Epidermal melanocyte (primary cell): ENCODE data around the gene TCIRG1.

ENCODE experiments used
- DNase-seq: peaks from one replicate; pipeline ENCODE4 v3.0.0; 2011; ENCODE audit warnings: low spot score; ENCODE audit not compliant: insufficient read length

Gene TCIRG1

DNA sequence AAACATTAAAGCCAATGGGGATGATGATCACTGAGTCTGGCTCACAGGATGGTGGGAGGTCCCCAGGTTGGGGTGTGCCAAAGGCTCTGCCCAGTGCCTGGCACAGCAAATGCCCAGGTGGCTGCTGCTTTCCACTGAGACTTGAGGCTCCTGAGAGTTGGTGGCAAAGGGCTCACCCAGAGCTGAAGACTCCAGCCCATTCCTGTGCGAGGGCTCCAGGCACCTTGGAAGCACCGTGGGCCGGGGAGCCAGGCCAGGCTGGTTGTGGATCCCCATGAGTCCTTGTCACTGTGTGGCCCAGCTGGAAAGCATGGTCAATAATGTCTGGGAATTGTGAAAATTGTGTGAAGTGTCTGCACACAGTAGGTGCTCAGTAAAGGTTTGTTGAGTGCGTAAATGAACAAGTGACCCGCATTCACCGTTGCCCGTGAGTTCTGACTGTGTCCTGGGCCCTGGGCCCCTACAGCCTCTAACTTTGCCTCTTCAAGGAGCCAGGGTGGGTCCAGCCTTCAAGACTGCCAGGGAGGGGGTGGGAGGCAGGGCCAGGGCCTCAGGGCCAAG, 32.1 kb upstream of the TCIRG1 start:
- no peak for DNase-seq

DNA sequence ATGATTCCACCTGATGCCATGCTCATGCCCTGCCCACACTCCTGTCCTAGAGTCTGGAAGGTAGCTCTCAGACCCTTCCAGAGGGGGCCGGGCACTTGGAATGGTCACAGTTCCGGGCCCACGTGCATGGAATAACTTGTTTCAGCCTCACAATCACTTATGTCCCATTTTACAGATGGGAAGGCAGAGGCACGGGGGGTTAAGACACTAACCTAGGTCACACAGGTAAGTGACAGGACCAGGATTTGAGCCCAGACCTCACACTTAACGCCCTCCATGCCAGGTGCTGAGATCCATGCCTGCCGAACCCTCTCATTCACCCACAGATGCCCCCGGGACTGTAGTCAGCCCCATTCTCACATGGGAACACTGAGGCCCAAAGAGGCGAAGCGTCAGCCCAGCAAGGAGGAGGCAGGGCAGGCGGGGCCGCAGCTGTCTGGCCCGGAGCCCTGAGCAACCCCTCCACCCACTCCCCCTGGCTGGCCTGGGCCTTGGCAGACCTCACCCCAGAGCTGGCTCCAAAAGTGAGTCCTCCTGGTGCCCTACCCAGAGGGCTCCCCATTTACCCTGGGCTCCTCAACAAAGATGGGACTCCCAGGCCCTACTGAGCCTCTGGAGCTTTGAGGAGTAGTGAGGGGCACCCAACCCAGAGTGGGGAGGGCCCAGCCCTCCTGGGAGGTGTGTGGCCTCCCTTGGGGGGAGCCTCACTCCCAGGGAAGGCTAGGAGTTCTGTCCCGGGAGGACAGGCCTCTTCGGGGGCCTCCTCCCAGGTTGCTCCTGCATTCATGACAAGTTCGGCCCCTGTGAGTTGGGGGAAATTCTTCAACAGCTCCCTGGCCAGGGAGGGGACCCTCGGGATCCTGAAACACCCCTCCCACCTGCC, 31.1 kb upstream of the TCIRG1 start:
- DNase-seq = no peak

- DNase-seq = no peak
These were observed 30.2 kb upstream of the TCIRG1 start for GRCh38 chr11:68008381-68009337.

DNA sequence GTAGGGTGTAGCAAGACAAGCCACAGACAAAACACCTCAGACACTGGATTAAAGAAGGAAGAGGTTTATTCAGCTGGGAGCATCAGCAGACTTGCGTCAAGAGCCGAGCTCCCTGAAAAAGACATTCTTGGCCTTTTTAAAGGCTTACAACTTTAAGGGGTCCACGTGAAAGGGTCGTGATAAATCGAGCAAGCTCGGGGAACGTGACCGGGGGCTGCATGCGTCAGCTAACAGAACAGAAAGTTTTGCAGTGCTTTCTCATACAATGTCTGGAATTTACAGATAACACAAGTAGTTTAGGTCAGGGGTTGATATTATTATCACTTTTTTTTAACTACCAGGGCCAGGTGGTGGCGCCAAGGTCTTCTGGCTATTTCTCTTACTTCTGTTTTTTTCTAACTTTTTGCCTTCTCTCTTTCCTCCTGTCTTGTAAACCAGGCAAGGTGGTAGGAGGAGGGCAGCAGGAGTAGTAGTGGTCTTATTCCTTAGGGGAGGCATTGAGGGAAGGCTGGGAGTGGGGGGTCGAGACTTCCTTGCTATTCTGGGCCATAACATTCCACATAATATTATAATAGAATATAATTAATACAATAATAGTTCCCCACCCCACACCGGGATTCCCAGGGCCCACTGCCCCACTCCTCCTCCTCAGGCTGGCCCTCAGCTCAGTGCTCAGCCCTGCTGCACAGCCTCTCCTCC, 29.3 kb upstream of the TCIRG1 start:
- DNase-seq = no peak

DNA sequence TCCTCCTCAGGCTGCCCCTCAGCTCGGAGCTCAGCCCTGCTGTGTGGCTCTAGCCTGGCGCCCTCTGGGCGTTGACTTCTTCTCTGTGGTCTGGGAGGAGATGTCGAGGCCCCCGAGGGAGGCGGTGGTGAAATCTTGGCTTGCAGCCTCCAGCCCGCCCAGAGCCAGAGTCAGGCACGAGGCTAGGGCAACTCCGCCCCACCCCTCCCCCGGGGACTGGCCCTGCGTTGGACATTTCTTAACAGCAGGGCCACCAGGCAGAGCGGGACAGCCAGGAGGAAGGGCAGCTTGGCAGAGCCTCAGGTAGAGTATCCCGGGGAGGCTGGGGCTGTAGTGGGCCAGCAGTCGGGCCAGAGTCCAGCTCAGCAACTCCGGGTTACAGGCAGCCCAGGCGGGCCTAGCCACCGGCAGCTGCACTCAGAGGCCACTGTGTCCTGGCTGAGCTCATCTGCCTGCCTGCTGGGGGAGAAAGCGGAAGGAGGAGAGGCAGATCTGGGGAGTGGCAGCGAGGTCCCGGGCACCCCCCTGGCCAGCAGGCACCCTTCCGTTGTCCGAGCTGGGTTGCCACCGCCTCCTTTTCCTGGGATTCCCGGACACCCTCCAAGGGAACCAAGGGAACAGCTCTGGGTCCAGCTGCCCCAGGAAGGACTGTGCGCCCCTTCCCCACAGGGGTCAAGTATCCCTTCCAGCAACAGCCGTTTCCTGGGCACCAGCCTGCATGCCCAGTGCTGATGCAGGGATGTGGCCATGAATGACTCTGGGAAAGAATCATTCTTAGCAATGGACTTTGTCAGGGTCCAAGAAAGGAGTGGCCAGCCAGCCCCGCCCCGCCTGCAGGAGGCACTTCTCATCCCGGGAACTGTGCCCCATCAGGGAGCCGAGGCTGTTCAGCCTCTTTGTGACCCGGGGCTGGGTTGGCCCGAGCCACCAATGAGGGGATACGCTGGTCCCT, 28.5 kb upstream of the TCIRG1 start, which contains the start of gene ALDH3B1:
TSS of gene ALDH3B1 (plus strand) at position 238 of the 952 bp plus-strand sequence. CDS start 4,971 bp downstream, outside the sequence.
- DNase-seq = peak; percentile 77

GRCh38 chr11:68011051-68011943, 27.5 kb upstream of the TCIRG1 start:
- DNase-seq = no peak

- no peak for DNase-seq
These were observed 26.6 kb upstream of the TCIRG1 start for GRCh38 chr11:68012044-68012842.

- DNase-seq = peak; percentile 75
These were observed 25.8 kb upstream of the TCIRG1 start for GRCh38 chr11:68012843-68013610.

DNA sequence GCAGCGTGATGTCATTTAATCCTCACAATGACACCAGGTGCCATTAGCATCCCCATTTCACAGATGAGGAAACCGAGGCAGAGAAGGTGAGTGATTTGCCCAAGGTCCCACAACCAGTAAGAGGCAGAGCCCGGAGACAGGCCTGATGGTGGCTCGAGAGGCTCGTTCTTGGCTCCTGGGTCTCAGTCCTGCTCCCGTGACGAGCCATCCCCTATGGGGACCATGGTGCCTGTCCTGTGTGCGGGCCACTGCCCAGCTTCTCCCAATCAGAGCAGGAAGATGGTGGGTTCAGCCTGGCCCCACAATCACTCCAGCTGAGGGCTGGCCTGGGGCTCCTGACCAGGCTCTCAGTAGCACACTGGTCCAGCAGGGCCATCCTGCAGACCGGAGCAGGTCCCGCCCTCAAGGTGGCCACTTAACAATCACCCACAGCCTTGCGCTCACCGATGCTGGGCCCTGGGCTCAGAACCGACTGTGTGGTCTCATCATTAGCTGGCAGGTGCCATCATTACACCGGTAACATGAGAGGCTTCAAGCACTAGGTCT, 25.1 kb upstream of the TCIRG1 start:
- DNase-seq = no peak

GRCh38 chr11:68014157-68014946, 24.5 kb upstream of the TCIRG1 start:
- DNase-seq = no peak

GRCh38 chr11:68014947-68015447, 23.8 kb upstream of the TCIRG1 start:
- no peak for DNase-seq

DNA sequence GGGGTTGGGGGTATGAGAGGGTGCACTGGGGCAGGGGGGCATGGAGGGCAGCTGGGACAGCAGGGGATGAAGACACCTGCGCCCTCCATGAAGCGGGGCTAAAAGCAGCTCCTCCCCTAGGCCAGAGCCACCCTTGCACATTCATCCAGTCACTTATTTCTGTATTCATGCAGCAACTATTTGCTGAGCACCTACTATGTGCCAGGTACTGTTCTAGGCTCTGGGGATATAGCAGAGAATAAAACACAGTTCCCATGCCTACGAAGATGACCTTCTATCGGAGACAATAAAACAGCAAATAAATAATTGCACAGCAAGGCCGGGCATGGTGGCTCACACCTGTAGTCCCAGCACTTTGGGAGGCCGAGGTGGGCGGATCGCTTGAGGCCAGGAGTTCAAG, 23.4 kb upstream of the TCIRG1 start:
- no peak for DNase-seq

GRCh38 chr11:68016161-68016903, 22.5 kb upstream of the TCIRG1 start:
- DNase-seq = no peak

DNA sequence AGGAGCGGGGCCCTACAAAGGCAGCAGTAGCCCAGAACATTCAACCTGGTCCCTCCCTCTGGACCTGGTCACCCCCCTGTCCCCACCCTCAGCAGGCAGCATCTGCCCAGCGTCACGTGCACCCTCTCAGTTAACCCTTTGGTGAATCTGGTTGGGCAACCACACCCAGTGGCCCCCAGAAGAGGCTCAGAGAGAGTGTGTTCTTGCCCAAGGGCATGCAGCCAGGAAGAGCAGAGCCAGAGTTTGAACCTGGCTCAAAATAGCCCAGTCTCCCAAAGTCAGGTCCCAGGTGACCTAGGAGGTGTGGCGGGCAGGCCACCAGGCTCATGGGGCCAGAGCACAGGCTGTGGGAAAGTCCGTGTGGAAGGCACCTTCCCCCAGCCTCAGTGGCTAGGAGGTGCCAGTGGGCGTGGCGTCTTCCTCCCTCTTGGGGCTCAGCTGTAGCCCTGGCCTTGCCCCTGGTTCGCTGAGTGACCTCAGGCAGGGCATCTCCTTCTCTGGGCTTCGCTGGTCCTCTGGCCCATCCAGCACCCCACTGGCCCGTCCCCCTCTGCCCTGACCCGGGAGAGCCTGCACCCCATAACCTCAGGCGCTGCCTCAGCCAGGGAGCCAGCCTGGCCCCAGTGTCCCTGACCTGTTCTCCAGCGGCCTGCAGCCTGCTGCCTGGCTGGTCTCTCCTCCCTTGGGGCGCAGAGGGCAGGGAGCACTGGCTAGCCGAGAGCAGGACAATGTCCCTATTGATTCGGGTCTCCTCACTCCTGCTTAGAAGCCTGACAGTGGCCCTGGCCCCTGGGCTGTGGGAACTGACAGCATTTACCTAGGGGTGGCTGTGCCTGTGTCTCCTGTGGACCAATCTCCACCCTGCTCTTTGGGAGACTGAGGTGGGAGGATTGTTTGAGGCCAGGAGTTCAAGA, 21.7 kb upstream of the TCIRG1 start:
- DNase-seq = peak; percentile 75
